Measurements from ENCODE around the gene DCAF7. TPM values are rescaled to one million over a fixed set of nuclear protein-coding genes. Genes with fewer than 3 reads are reported as not detected.

Gene DCAF7
- total RNA-seq, 1 experiment from 2014 or later, result 37.1 TPM

- DNase-seq (ENCODE audit: low read depth), result no peak
Measured at GRCh38 chr17:63524051-63524450, 26.2 kb upstream of the DCAF7 start.

- no peak for DNase-seq (ENCODE audit: low read depth)
Measured at GRCh38 chr17:63525190-63525946, 24.9 kb upstream of the DCAF7 start.

GRCh38 chr17:63526861-63527260, 23.4 kb upstream of the DCAF7 start:
- no peak for DNase-seq (ENCODE audit: low read depth)

- no peak for DNase-seq (ENCODE audit: low read depth)
Measured at GRCh38 chr17:63528183-63528582, 22.1 kb upstream of the DCAF7 start.

GRCh38 chr17:63529711-63530556, 20.3 kb upstream of the DCAF7 start:
- DNase-seq (ENCODE audit: low read depth), result no peak

GRCh38 chr17:63530557-63531021, 19.7 kb upstream of the DCAF7 start:
- DNase-seq (ENCODE audit: low read depth), result no peak

- no peak for DNase-seq (ENCODE audit: low read depth)
Measured at GRCh38 chr17:63531022-63531965, 19.0 kb upstream of the DCAF7 start.

GRCh38 chr17:63533433-63534077, 16.7 kb upstream of the DCAF7 start:
- no peak for DNase-seq (ENCODE audit: low read depth)

- no peak for DNase-seq (ENCODE audit: low read depth)
Measured at GRCh38 chr17:63534078-63534570, 16.2 kb upstream of the DCAF7 start.

GRCh38 chr17:63534816-63535455, 15.3 kb upstream of the DCAF7 start:
- DNase-seq (ENCODE audit: low read depth), result no peak

- DNase-seq (ENCODE audit: low read depth), result no peak
Measured at GRCh38 chr17:63535640-63536039, 14.6 kb upstream of the DCAF7 start.

GRCh38 chr17:63537001-63537400, 13.3 kb upstream of the DCAF7 start:
- no peak for DNase-seq (ENCODE audit: low read depth)

- no peak for DNase-seq (ENCODE audit: low read depth)
Measured at GRCh38 chr17:63537991-63538692, 12.1 kb upstream of the DCAF7 start.

GRCh38 chr17:63538693-63539595, 11.3 kb upstream of the DCAF7 start:
- no peak for DNase-seq (ENCODE audit: low read depth)

GRCh38 chr17:63540590-63540989, 9.7 kb upstream of the DCAF7 start:
- DNase-seq (ENCODE audit: low read depth), result no peak

GRCh38 chr17:63542218-63542545, 8.1 kb upstream of the DCAF7 start:
- DNase-seq (ENCODE audit: low read depth), result no peak

- DNase-seq (ENCODE audit: low read depth), result no peak
Measured at GRCh38 chr17:63542942-63543821, 7.1 kb upstream of the DCAF7 start.

All from HT1080 (cell line).